HL-60 (cell line): ENCODE data around the gene GHRH.

Experiments
- DNase-seq, 2 experiments: peaks; one replicate each; pipeline ENCODE4 v3.0.0-alpha.2; 2010 to 2020; ENCODE audit warnings: low read depth in 1 of 2, low spot score in 1 of 2
- H3K27ac ChIP-seq: fragments of 250-450 bp; sonication (Bioruptor Pico); replicated peaks from 2 replicates; pipeline ENCODE4 v1.5.1; 2020; ENCODE audit warnings: mild to moderate bottlenecking, moderate library complexity
- H3K27me3 ChIP-seq: fragments of 250-450 bp; sonication (Bioruptor Pico); 2 replicates; pipeline ENCODE4 v1.5.1; 2021; ENCODE audit warnings: mild to moderate bottlenecking, moderate library complexity; ENCODE audit not compliant: insufficient read depth, poor library complexity, severe bottlenecking
- H3K4me3 ChIP-seq: replicated peaks from 2 replicates; pipeline ENCODE4 v1.5.1; 2011; ENCODE audit warnings: mild to moderate bottlenecking, control low read depth, low read length; ENCODE audit not compliant: insufficient read depth
- CTCF ChIP-seq: IDR thresholded peaks from one replicate; pipeline ENCODE4 v1.5.1; 2011; ENCODE audit warnings: low read length, control low read depth, inconsistent platforms; ENCODE audit not compliant: insufficient read depth
- GABPA ChIP-seq: IDR thresholded peaks from 2 replicates; pipeline ENCODE4 v1.6.1; 2012; ENCODE audit warnings: low read depth
- POLR2AphosphoS5 ChIP-seq: IDR thresholded peaks from 2 replicates; pipeline ENCODE4 v1.6.1; 2012; ENCODE audit warnings: low read depth
- SPI1 ChIP-seq: IDR thresholded peaks from 2 replicates; pipeline ENCODE4 v1.6.1; 2012; ENCODE audit warnings: low read depth, mild to moderate bottlenecking, borderline replicate concordance
- TF ChIP-seq, protein P1 (sequence below): IDR thresholded peaks from 2 replicates; pipeline ENCODE4 v1.6.1; 2012; ENCODE audit warnings: low read depth; ENCODE audit not compliant: insufficient replicate concordance

GHRH gene

GRCh38 chr20:37233548-37234253 lies 27.9 kb downstream of the GHRH start:
- Histone ChIP-seq H3K27ac (no peak overlapping the region), H3K27me3 (no peaks in the 10 kb centered on the region), H3K4me3 (no peak overlapping the region)
- TF ChIP-seq CTCF: no peak
- TF ChIP-seq SPI1: no peak
- no peak for TF ChIP-seq POLR2AphosphoS5
- no peak for TF ChIP-seq GABPA
- TF ChIP-seq, protein P1, sequence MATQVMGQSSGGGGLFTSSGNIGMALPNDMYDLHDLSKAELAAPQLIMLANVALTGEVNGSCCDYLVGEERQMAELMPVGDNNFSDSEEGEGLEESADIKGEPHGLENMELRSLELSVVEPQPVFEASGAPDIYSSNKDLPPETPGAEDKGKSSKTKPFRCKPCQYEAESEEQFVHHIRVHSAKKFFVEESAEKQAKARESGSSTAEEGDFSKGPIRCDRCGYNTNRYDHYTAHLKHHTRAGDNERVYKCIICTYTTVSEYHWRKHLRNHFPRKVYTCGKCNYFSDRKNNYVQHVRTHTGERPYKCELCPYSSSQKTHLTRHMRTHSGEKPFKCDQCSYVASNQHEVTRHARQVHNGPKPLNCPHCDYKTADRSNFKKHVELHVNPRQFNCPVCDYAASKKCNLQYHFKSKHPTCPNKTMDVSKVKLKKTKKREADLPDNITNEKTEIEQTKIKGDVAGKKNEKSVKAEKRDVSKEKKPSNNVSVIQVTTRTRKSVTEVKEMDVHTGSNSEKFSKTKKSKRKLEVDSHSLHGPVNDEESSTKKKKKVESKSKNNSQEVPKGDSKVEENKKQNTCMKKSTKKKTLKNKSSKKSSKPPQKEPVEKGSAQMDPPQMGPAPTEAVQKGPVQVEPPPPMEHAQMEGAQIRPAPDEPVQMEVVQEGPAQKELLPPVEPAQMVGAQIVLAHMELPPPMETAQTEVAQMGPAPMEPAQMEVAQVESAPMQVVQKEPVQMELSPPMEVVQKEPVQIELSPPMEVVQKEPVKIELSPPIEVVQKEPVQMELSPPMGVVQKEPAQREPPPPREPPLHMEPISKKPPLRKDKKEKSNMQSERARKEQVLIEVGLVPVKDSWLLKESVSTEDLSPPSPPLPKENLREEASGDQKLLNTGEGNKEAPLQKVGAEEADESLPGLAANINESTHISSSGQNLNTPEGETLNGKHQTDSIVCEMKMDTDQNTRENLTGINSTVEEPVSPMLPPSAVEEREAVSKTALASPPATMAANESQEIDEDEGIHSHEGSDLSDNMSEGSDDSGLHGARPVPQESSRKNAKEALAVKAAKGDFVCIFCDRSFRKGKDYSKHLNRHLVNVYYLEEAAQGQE: no peak
- DNase-seq: no peak

- Histone ChIP-seq H3K4me3 (no peak overlapping the region), H3K27me3 (no peaks in the 10 kb centered on the region), H3K27ac (no peak overlapping the region)
- TF ChIP-seq GABPA: no peak
- no peak for TF ChIP-seq POLR2AphosphoS5
- no peak for TF ChIP-seq SPI1
- TF ChIP-seq, protein P1: no peak
- no peak for TF ChIP-seq CTCF
- DNase-seq: no peak
Observed at GRCh38 chr20:37231947-37232630, 29.5 kb downstream of the GHRH start.

GRCh38 chr20:37230200-37230599 lies 31.4 kb downstream of the GHRH start:
- DNase-seq: no peak
- TF ChIP-seq SPI1: no peak
- no peak for TF ChIP-seq CTCF
- TF ChIP-seq, protein P1: no peak
- no peak for TF ChIP-seq POLR2AphosphoS5
- H3K4me3 ChIP-seq: no peak overlapping the region
- H3K27me3 ChIP-seq: no peaks in the 10 kb centered on the region
- H3K27ac ChIP-seq: no peak overlapping the region
